ENCODE results near the gene SYNC.

Gene SYNC

DNA sequence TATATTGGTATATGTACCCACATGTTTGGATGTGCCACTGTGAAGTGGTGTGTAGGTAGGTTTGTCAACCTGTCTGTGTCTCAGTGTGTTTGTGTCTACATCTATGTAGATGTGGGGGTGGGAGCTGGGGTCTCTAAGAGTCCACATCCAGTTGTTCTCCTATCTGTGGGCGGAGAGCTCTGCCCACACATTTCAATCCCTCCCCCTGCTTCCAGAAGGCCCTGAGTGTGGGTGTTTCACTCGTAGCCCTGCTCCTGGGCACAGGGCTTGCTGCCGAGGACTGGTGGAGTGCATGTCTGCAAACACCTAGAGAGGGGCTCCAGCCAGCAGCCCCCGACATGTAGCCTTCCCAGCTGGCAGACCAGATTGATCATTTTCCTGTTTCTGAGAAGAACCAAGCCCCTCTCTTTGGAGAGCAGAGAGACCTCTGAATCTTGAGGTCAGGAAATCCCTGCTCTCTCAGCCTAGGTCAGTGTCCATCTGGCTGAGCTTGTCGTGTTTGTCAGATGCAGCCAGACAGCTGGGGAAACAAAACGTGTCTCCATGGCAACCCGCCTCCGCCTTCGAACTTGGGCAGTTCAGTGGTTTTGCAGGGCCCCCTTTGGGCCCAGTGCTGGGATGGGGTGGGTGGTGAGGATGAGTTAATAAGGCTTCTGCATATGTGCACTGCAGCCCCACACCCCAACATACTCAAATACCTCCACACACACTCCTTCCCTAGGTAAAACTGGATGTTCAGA lies 31.2 kb upstream of the SYNC start:
- TF ChIP-seq, protein P1, sequence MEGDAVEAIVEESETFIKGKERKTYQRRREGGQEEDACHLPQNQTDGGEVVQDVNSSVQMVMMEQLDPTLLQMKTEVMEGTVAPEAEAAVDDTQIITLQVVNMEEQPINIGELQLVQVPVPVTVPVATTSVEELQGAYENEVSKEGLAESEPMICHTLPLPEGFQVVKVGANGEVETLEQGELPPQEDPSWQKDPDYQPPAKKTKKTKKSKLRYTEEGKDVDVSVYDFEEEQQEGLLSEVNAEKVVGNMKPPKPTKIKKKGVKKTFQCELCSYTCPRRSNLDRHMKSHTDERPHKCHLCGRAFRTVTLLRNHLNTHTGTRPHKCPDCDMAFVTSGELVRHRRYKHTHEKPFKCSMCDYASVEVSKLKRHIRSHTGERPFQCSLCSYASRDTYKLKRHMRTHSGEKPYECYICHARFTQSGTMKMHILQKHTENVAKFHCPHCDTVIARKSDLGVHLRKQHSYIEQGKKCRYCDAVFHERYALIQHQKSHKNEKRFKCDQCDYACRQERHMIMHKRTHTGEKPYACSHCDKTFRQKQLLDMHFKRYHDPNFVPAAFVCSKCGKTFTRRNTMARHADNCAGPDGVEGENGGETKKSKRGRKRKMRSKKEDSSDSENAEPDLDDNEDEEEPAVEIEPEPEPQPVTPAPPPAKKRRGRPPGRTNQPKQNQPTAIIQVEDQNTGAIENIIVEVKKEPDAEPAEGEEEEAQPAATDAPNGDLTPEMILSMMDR (IDR thresholded peaks at IDR 0.05; ENCODE audit: borderline replicate concordance, insufficient read depth, low read depth, low read length): no peak
- no peak overlapping the region for H3K4me3 ChIP-seq (ENCODE audit: low read depth, low read length)

DNA sequence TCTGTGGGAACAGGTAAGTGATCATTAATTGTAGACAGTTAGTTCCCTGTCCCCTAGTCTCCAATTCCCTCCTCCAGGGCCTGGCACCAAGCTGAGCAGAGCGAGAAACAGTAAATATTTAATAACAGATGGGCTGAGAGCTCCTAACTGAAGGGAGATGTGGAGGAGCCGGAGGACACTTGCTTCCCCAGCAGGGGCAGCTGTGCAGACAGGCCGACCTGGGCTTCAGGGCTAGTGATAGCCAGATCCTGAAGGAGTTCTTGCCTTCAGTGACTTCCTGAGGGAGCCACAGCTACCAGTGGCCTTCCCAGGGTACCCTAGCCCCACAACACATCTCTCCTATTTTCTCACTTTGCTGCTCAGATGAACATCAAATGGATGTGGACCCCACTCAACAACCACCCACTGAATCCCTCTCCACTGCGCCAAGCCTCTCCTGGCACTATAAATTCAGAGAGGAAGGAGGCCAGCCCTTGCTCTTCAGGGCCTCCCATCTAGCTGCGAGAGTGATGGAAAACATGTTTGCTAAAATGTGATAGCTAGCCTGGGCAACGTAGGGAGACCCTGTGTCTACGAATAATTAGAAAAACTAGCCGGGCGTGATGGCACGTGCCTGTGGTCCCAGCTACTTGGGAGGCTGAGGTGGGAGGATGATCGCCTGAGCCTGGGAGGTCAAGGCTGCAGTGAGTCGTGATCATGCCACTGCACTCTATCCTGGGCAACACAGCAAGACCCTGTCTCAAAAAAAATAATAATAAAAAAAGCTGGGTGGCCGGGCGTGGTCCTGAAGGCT lies 26.9 kb upstream of the SYNC start:
- TF ChIP-seq, protein P1 (IDR thresholded peaks at IDR 0.05; ENCODE audit: borderline replicate concordance, insufficient read depth, low read depth, low read length): no peak
- no peak overlapping the region for H3K4me3 ChIP-seq (ENCODE audit: low read depth, low read length)

DNA sequence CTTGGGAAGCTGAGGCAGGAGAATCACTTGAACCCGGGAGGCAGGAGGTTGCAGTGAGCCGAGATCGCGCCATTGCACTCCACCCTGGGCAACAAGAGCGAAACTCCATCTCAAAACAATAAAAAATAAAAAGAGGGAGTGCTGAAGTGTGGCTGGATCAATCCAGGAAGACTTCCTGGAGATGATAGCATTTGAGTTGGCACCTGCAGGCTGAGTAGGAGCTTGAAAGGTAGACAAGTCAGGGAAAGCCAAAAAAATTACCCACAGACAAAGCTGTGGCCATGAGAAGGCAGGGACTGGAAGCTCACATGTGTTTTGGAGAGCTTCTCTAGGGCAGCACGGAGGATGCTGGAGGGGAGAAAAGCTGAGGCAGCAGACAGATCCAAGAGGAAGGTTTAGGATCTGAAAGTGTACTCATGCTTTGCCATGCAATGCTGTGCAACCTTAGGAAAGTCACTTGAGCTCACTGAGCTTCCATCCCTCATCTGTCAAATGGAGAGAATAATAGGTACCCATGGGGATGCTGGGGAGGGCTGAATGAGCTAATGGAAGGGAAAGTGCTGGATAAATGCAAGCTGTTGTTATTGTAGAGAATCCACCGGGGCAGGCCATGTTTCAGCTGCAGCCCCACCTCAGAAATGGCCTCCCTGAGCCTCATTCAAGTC lies 26.0 kb upstream of the SYNC start:
- TF ChIP-seq, protein P1 (IDR thresholded peaks at IDR 0.05; ENCODE audit: borderline replicate concordance, insufficient read depth, low read depth, low read length): no peak
- H3K4me3 ChIP-seq (ENCODE audit: low read depth, low read length): no peak overlapping the region

DNA sequence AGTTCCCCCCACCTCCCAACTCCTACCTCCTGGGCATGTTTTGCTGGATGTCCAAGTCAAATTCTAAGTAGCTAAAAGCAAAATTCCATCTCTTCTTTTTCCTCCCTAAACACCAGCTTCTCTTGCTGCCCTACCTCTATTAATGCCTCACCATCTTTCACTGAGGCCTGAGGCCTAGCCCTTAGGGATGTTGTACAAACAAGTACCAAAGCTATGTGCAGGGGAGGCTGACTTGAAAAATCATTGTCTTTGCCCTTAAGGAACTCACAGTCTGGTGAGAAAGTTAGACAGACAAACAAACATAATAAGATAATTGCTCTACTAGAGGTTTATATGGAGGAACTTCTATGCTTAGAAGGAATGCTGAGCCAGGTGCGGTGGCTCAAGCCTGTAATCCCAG lies 25.3 kb upstream of the SYNC start:
- TF ChIP-seq, protein P1 (IDR thresholded peaks at IDR 0.05; ENCODE audit: borderline replicate concordance, insufficient read depth, low read depth, low read length): no peak
- no peak overlapping the region for H3K4me3 ChIP-seq (ENCODE audit: low read depth, low read length)

DNA sequence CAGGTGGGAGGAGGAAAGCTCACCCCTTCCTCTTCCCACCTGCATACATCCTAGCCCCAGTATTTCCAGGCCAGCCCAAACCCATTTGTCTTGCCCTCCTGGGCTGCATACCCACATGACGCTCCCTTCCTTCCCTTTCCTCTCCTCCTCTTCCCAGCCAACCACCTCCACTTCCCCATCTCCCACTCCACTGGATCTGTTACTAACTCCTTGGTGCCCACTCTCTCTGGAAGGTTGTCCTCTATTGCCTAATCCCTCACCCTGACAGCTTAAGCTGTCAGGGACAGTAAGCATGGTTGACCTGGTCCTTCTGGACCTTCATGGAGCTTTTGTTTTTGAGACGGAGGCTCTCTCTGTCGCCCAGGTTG lies 23.0 kb upstream of the SYNC start:
- H3K4me3 ChIP-seq (ENCODE audit: low read depth, low read length): no peak overlapping the region
- TF ChIP-seq, protein P1 (IDR thresholded peaks at IDR 0.05; ENCODE audit: borderline replicate concordance, insufficient read depth, low read depth, low read length): no peak

DNA sequence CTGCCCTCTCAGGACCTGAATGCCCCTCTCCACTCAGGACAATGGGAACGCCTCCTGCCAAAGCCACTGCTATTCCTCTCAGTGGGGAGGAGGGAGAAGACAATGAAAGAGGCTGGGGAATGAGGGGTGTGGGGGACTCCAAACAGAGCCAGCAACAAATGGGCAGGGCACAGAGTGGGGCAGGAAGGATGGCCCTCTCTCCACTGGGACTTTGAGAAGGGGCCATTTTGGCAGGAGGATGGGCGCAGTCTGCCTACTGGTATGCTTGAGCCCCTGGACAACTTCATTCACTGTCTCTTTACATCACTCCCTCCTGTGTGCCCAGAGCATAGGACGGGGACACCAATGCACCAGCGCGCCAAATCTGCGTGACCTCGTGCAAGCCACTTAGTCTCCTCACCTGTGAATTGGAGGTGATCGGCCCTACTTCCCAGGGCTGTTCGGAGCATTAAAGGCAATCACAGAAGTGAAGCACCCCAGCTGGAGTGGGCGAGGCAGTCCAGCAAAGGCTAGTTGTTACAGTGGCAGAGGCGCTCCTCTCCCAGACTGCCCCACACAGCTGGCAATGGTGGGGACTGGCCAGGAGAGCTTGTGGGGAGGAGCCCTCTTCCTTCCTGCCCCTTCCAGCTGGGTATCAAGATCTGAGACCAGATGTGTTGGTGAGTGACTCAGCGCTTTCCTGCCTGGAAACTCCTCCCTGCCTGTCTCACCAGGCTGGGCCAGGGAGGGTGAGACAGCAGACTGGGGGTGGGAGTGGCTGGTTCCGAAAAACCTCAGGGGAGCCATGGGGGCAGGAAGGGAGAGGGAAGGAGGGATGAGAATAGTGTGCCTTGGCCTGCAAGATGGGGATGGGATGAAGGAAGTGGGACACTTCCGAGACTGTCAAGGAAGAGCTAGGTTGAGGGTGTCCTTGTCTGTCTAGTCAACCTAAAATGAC lies 22.4 kb upstream of the SYNC start:
- H3K4me3 ChIP-seq (ENCODE audit: low read depth, low read length): no peak overlapping the region
- TF ChIP-seq, protein P1 (IDR thresholded peaks at IDR 0.05; ENCODE audit: borderline replicate concordance, insufficient read depth, low read depth, low read length): no peak
